ENCODE data around the gene CXorf49.

Gene CXorf49

DNA sequence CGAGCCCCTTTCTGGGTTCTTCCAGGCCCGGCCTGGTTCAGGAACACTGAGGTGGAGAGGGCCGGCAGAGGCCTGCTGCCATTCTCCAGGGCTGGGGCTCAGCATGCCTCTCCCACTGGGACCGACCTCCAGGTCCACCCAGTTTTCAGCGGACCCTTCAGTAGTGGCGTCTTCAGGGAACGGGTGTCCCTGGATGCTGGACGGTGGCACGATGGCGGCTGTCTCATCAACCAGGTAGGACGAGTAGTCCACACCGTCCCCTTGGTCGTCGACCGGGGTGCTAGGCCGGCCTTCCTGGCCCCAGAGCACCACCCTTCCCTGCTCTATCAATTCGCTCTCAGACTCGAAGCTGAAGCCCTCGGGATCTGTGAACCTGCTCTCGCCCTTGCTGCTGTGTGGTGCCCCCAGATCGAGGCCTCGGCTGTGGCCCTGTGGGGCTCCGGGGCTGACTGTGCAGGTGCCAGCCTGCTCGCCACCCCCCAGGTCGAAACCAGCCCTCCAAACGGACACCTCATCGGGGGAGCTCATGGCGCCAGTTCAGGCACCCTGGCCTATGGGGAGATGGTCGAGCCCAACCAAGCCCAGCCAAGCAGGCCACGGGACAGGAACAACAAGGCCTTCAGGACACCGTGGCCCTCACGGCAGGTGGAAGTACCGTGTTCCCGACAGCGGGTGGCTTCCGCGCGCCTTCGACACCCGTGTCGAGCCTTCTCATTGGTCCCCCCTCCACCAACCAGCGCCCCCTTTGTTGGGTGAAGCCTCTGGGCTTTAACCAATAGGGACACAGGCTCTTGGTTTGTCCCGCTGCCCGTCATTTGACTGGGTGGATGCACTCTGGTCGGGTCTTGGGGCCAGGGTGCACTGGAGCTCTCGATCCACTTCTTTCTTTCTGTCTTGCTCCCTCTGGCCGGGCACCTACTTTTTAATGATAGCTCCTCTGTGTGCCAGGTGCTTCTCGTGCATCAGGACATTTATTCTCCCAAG lies 51.6 kb downstream of the CXorf49 start:
- Mint-ChIP-seq H3K9me3 (no peaks in the 10 kb centered on the region), H3K36me3 (ENCODE audit: low read depth) (no peaks in the 10 kb centered on the region), H3K4me1 (ENCODE audit: low read depth) (peaks cover 9% of the 10 kb centered on the region), H3K27ac (no peak overlapping the region), H3K4me3 (no peak overlapping the region), H3K27me3 (peaks cover 38% of the 10 kb centered on the region)
- intact Hi-C loops (cut with micrococcal nuclease), result no loop called here

DNA sequence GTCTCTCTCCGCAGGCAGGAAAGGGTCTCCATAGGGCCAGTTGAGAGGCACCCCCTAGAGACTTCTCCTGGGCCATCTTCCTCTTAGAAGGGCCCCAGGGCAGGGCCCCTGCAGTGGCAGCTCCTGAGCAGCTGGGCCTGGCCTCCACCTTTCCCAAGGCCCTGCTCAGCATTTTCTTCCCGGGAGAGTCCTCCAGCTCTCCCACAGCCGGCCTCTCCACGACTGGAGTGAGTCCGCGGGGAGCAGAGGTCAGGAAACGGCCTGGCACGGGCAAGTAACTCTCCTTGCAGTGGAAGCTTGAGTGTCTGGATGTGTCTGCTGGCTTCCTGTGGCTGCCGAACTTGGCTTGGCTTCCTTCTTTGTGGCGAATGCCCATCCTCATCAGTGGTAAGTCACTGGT lies 52.3 kb downstream of the CXorf49 start:
- no peaks in the 10 kb centered on the region for H3K9me3 Mint-ChIP-seq
- no peak overlapping the region for H3K27ac Mint-ChIP-seq
- no peaks in the 10 kb centered on the region for H3K36me3 Mint-ChIP-seq (ENCODE audit: low read depth)
- no peak overlapping the region for H3K4me3 Mint-ChIP-seq
- intact Hi-C loops (cut with micrococcal nuclease), result no loop called here
- peaks cover 36% of the 10 kb centered on the region for H3K27me3 Mint-ChIP-seq
- peaks cover 9% of the 10 kb centered on the region for H3K4me1 Mint-ChIP-seq (ENCODE audit: low read depth)

DNA sequence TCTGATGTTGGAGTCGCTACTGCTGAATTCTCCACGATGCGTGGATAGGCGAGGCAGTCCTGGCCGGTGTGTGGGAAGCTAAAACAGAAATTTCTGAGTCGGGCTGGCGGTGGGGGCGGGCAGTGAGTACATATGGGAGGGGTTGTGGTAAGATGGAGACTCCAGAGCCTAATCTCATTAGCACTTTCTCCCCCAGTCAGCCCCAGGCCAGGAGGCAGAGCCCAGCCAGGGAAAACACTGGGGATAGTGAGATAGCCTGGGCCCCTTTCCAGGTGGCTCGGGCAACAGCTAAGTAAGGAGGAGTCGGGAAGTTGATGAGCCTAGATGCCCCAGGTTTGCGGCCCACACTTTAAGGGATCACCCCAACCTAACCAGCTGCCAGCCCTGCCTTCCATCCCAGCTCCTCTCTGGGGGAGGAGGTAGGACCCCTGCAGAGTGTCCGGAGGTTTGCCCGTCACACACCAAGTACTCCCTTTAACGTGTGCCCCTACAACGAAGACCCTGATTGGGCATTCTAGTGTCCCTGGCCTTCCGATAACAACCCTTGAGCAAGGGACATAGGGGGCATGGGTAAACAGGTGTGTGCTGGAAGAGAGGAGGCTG lies 53.1 kb downstream of the CXorf49 start:
- Mint-ChIP-seq H3K9me3 (no peaks in the 10 kb centered on the region), H3K36me3 (ENCODE audit: low read depth) (no peaks in the 10 kb centered on the region), H3K4me3 (no peak overlapping the region), H3K4me1 (ENCODE audit: low read depth) (peaks cover 9% of the 10 kb centered on the region), H3K27ac (no peak overlapping the region), H3K27me3 (peaks cover 34% of the 10 kb centered on the region)
- intact Hi-C loops (cut with micrococcal nuclease), result no loop called here

Measured in dendritic cell treated with granulocyte-macrophage colony-stimulating factor and Interleukin-4, amounts not matched to agents 40 ng/mL and 50 ng/mL, for 4 days (primary cell).